HG02759 (cell line): ENCODE measurements around the gene NEK6.

Experiments
- ATAC-seq: cut with Tn5 transposase; IDR thresholded peaks from one replicate; pipeline ENCODE4 v1.9.1; 2021; ENCODE audit warnings: mild to moderate bottlenecking, moderate library complexity; ENCODE audit not compliant: unreplicated experiment

NEK6 gene

GRCh38 chr9:124274738-124275137 is 17.0 kb downstream of the NEK6 start:
- no peak for ATAC-seq

GRCh38 chr9:124277420-124277819 is 19.7 kb downstream of the NEK6 start:
- ATAC-seq, result no peak

- ATAC-seq, result no peak
These were observed 20.3 kb downstream of the NEK6 start for GRCh38 chr9:124278054-124278540.

GRCh38 chr9:124279531-124280175 is 21.9 kb downstream of the NEK6 start:
- ATAC-seq, result no peak

GRCh38 chr9:124280176-124280691 is 22.5 kb downstream of the NEK6 start:
- ATAC-seq, result no peak

- no peak for ATAC-seq
These were observed 24.2 kb downstream of the NEK6 start for GRCh38 chr9:124281931-124282371.

- ATAC-seq, result no peak
These were observed 24.9 kb downstream of the NEK6 start for GRCh38 chr9:124282442-124283227.

- ATAC-seq, result no peak
These were observed 25.6 kb downstream of the NEK6 start for GRCh38 chr9:124283228-124283814.

- ATAC-seq, result no peak
These were observed 26.6 kb downstream of the NEK6 start for GRCh38 chr9:124284237-124284831.

GRCh38 chr9:124284940-124285441 is 27.2 kb downstream of the NEK6 start:
- ATAC-seq, result no peak

- ATAC-seq, result no peak
These were observed 27.7 kb downstream of the NEK6 start for GRCh38 chr9:124285490-124285889.

GRCh38 chr9:124285903-124286291 is 28.1 kb downstream of the NEK6 start:
- ATAC-seq, result peak; percentile 42

GRCh38 chr9:124286292-124286931 is 28.7 kb downstream of the NEK6 start:
- ATAC-seq, result peak; percentile 60

GRCh38 chr9:124290053-124290591 is 32.4 kb downstream of the NEK6 start:
- ATAC-seq, result peak; percentile 16

GRCh38 chr9:124290743-124291554 is 33.2 kb downstream of the NEK6 start:
- ATAC-seq, result no peak

GRCh38 chr9:124291801-124292396 is 34.1 kb downstream of the NEK6 start:
- peak; percentile 50 for ATAC-seq

GRCh38 chr9:124292696-124293593 is 35.2 kb downstream of the NEK6 start:
- no peak for ATAC-seq
